H1 (cell line): Measurements from ENCODE around the gene NKAIN2. TPM values are rescaled to one million over a fixed set of nuclear protein-coding genes. Genes with fewer than 3 reads are reported as not detected.

Experiments used
- CTCF ChIA-PET: fragments of 300-600 bp; sonication (Branson Sonifier 250); formaldehyde crosslinking; loops from one replicate; lab custom pipeline; 2021; ENCODE audit not compliant: partially characterized antibody; lab: Charles Lee
- POLR2A ChIA-PET: fragments of 300-600 bp; sonication (Branson Sonifier 250); formaldehyde crosslinking; loops from one replicate; lab custom pipeline; 2021; ENCODE audit warnings: inconsistent platforms; ENCODE audit not compliant: partially characterized antibody; lab: Charles Lee
- DNase-seq, 2 experiments: peaks; one replicate each; pipeline versions ENCODE4 v3.0.0 to v3.0.0-alpha.2; 2010 to 2022; ENCODE audit warnings: low spot score in 2 of 2, low read depth in 1 of 2, mixed read lengths in 1 of 2
- FAIRE-seq: peaks from 2 replicates; lab custom pipeline; 2011; peaks lifted over from hg19 to GRCh38; lab: Jason Lieb, UNC
- H2AFZ ChIP-seq: 2 replicates; pipeline ENCODE4 v1.8.1; 2012; ENCODE audit warnings: low read length, inconsistent platforms
- H2AK5ac ChIP-seq: 2 replicates; pipeline ENCODE4 v1.6.1; 2013; ENCODE audit warnings: low read depth, low read length
- H2BK120ac ChIP-seq: replicated peaks from 2 replicates; pipeline ENCODE3; 2013; ENCODE audit warnings: low read depth, low read length, inconsistent platforms
- H2BK12ac ChIP-seq: 2 replicates; pipeline ENCODE4 v1.6.1; 2013; ENCODE audit warnings: low read depth, low read length
- H2BK15ac ChIP-seq: 2 replicates; pipeline ENCODE4 v1.6.1; 2013; ENCODE audit warnings: low read length
- H2BK20ac ChIP-seq: 2 replicates; pipeline ENCODE4 v1.6.1; 2013; ENCODE audit warnings: low read length
- H2BK5ac ChIP-seq: 2 replicates; pipeline ENCODE4 v1.6.1; 2013; ENCODE audit warnings: low read depth, low read length
- H3K14ac ChIP-seq: 2 replicates; pipeline ENCODE4 v1.6.1; 2013; ENCODE audit warnings: inconsistent platforms; ENCODE audit not compliant: insufficient read length
- H3K18ac ChIP-seq: 2 replicates; pipeline ENCODE4 v1.6.1; 2013; ENCODE audit warnings: low read length; ENCODE audit errors: extremely low read depth
- H3K23ac ChIP-seq: 2 replicates; pipeline ENCODE4 v1.6.1; 2013; ENCODE audit warnings: inconsistent platforms; ENCODE audit not compliant: insufficient read length
- H3K23me2 ChIP-seq: 2 replicates; pipeline ENCODE4 v1.6.1; 2013; ENCODE audit warnings: low read depth, low read length
- H3K27ac ChIP-seq: 2 replicates; pipeline ENCODE4 v1.6.1; 2011; ENCODE audit warnings: low read depth, low read length, inconsistent platforms
- H3K27me3 ChIP-seq, 4 experiments: replicated peaks in 1 of 4; 1 replicate in 1 of 4; 2 replicates in 3 of 4; pipeline versions ENCODE4 v1.6.1 to v1.8.1; 2011 to 2013; ENCODE audit warnings: low read length in 3 of 4, mild to moderate bottlenecking in 3 of 4, inconsistent platforms in 2 of 4, mixed read lengths in 2 of 4, moderate library complexity in 1 of 4; ENCODE audit not compliant: control insufficient read depth in 3 of 4, insufficient read depth in 3 of 4; ENCODE audit errors: extremely low read depth in 1 of 4
- H3K36me3 ChIP-seq, 4 experiments: 2 replicates each; pipeline versions ENCODE4 v1.6.1 to v1.8.1; 2011 to 2013; ENCODE audit warnings: mild to moderate bottlenecking in 4 of 4, low read length in 3 of 4, moderate library complexity in 2 of 4, control low read depth in 1 of 4, inconsistent platforms in 1 of 4; ENCODE audit not compliant: insufficient read depth in 4 of 4, control insufficient read depth in 2 of 4
- H3K4ac ChIP-seq: replicated peaks from 2 replicates; pipeline ENCODE3; 2013; ENCODE audit warnings: low read length, low read depth, mixed read lengths, inconsistent platforms; ENCODE audit not compliant: insufficient read length
- H3K4me1 ChIP-seq, 4 experiments: replicated peaks in 1 of 4; 1 replicate in 1 of 4; 2 replicates in 3 of 4; pipeline versions ENCODE4 v1.6.1 to v1.8.1; 2011 to 2013; ENCODE audit warnings: low read length in 3 of 4, inconsistent platforms in 2 of 4, mixed read lengths in 1 of 4; ENCODE audit not compliant: insufficient read depth in 4 of 4, control insufficient read depth in 3 of 4
- H3K4me2 ChIP-seq, 2 experiments: 2 replicates each; pipeline versions ENCODE4 v1.6.1 to v1.8.1; 2011 to 2013; ENCODE audit warnings: low read depth in 2 of 2, low read length in 2 of 2, control low read depth in 1 of 2, inconsistent platforms in 1 of 2, mild to moderate bottlenecking in 1 of 2; ENCODE audit not compliant: insufficient read depth in 1 of 2
- H3K4me3 ChIP-seq, 4 experiments: fragments of 200-600, 300-600 bp in 1 of 4; sonication (generic), shearing (Covaris generic), sonication (Bioruptor Twin) in 1 of 4; 2 replicates each; pipeline versions ENCODE4 v1.5.1 to v1.8.1; 2011 to 2016; ENCODE audit warnings: low read length in 4 of 4, low read depth in 3 of 4, control low read depth in 2 of 4, inconsistent platforms in 2 of 4, mild to moderate bottlenecking in 2 of 4, mixed read lengths in 1 of 4, moderate library complexity in 1 of 4; ENCODE audit not compliant: insufficient read depth in 2 of 4; ENCODE audit errors: extremely low read depth in 1 of 4
- H3K56ac ChIP-seq: replicated peaks from 2 replicates; pipeline ENCODE3; 2013; ENCODE audit warnings: low read depth, mild to moderate bottlenecking, mixed read lengths, low read length, inconsistent platforms; ENCODE audit not compliant: insufficient read length
- H3K79me1 ChIP-seq: 2 replicates; pipeline ENCODE4 v1.6.1; 2013; ENCODE audit warnings: low read depth, low read length, control low read depth
- H3K79me2 ChIP-seq, 2 experiments: 2 replicates each; pipeline versions ENCODE4 v1.6.1 to v1.8.1; 2012 to 2013; ENCODE audit warnings: low read length in 2 of 2, mild to moderate bottlenecking in 2 of 2, inconsistent platforms in 1 of 2; ENCODE audit not compliant: insufficient read depth in 2 of 2, control insufficient read depth in 1 of 2
- H3K9ac ChIP-seq, 4 experiments: replicated peaks in 1 of 4; 1 replicate in 1 of 4; 2 replicates in 3 of 4; pipeline versions ENCODE4 v1.6.1 to v1.8.1; 2011 to 2013; ENCODE audit warnings: low read depth in 3 of 4, low read length in 3 of 4, control low read depth in 2 of 4, mild to moderate bottlenecking in 2 of 4, moderate library complexity in 2 of 4, inconsistent platforms in 1 of 4; ENCODE audit errors: extremely low read depth in 1 of 4
- H3K9me3 ChIP-seq, 2 experiments: 2 replicates each; pipeline versions ENCODE4 v1.6.1 to v1.8.1; 2012 to 2013; ENCODE audit warnings: mild to moderate bottlenecking in 2 of 2, moderate library complexity in 2 of 2, control low read depth in 1 of 2, inconsistent platforms in 1 of 2, low read depth in 1 of 2, low read length in 1 of 2, mixed read lengths in 1 of 2; ENCODE audit not compliant: insufficient read depth in 2 of 2
- H4K20me1 ChIP-seq, 2 experiments: replicated peaks in 1 of 2; 2 replicates each; pipeline versions ENCODE3 to v1.8.1; 2011 to 2013; ENCODE audit warnings: inconsistent platforms in 2 of 2, low read length in 2 of 2, mild to moderate bottlenecking in 1 of 2; ENCODE audit not compliant: insufficient read depth in 2 of 2, control insufficient read depth in 1 of 2
- H4K5ac ChIP-seq: 2 replicates; pipeline ENCODE4 v1.6.1; 2013; ENCODE audit warnings: low read length, low read depth, mixed read lengths, inconsistent platforms; ENCODE audit not compliant: insufficient read length
- H4K8ac ChIP-seq: 2 replicates; pipeline ENCODE4 v1.8.0; 2013; ENCODE audit warnings: mild to moderate bottlenecking, moderate library complexity, low read length, inconsistent platforms; ENCODE audit not compliant: insufficient read depth; ENCODE audit errors: extremely low read depth
- H4K91ac ChIP-seq: replicated peaks from 2 replicates; pipeline ENCODE3; 2013; ENCODE audit warnings: low read length, mixed read lengths, inconsistent platforms; ENCODE audit not compliant: insufficient read length
- ASH2L ChIP-seq: fragments of 200-600, 300-600 bp; sonication (generic); IDR thresholded peaks from one replicate; pipeline ENCODE4 v1.7.1; 2017; ENCODE audit warnings: low read length
- BCL11A ChIP-seq, 2 experiments: IDR thresholded peaks; one replicate each; pipeline ENCODE4 v1.6.1; 2011; ENCODE audit warnings: low read depth in 2 of 2, low read length in 2 of 2, mild to moderate bottlenecking in 2 of 2
- CEBPB ChIP-seq: IDR thresholded peaks from 2 replicates; pipeline ENCODE4 v1.6.1; 2012; ENCODE audit warnings: low read depth, low read length
- CHD2 ChIP-seq: IDR thresholded peaks from 2 replicates; pipeline ENCODE4 v1.6.1; 2012; ENCODE audit warnings: low read length, improper control_type of control experiment
- EP300 ChIP-seq, 2 experiments: IDR thresholded peaks; 1 replicate in 1 of 2; 2 replicates in 1 of 2; pipeline ENCODE4 v1.6.1; 2011 to 2012; ENCODE audit warnings: low read depth in 2 of 2, low read length in 2 of 2, mild to moderate bottlenecking in 2 of 2, borderline replicate concordance in 1 of 2, inconsistent platforms in 1 of 2, moderate library complexity in 1 of 2
- HDAC6 ChIP-seq: IDR thresholded peaks from one replicate; pipeline ENCODE4 v1.7.1; 2012; ENCODE audit warnings: low read depth, mild to moderate bottlenecking, inconsistent platforms, low read length, moderate library complexity
- KDM4A ChIP-seq: IDR thresholded peaks from one replicate; pipeline ENCODE4 v1.7.1; 2012; ENCODE audit warnings: low read depth, mild to moderate bottlenecking, moderate library complexity, low read length, inconsistent platforms; ENCODE audit not compliant: severe bottlenecking
- NANOG ChIP-seq: IDR thresholded peaks from 2 replicates; pipeline ENCODE4 v1.6.1; 2011; ENCODE audit warnings: low read length, low read depth, mild to moderate bottlenecking, inconsistent platforms; ENCODE audit not compliant: insufficient read depth, poor library complexity, severe bottlenecking
- POLR2AphosphoS5 ChIP-seq: IDR thresholded peaks from 2 replicates; pipeline ENCODE4 v1.6.1; 2011; ENCODE audit warnings: low read depth, low read length
- RBBP5 ChIP-seq: IDR thresholded peaks from 2 replicates; pipeline ENCODE4 v1.7.1; 2012; ENCODE audit warnings: low read depth, mild to moderate bottlenecking, inconsistent platforms, low read length, moderate library complexity, borderline replicate concordance
- SIX5 ChIP-seq: IDR thresholded peaks from 2 replicates; pipeline ENCODE4 v1.6.1; 2011; ENCODE audit warnings: mild to moderate bottlenecking, low read depth, low read length
- SP2 ChIP-seq: IDR thresholded peaks from 2 replicates; pipeline ENCODE4 v1.6.1; 2012; ENCODE audit warnings: mild to moderate bottlenecking, low read length, inconsistent platforms
- SUZ12 ChIP-seq: fragments of 200-600 bp; sonication (generic); IDR thresholded peaks from 2 replicates; pipeline ENCODE4 v1.6.1; 2012; ENCODE audit warnings: mild to moderate bottlenecking, inconsistent platforms, low read length, moderate library complexity, mixed read lengths
- TEAD4 ChIP-seq: IDR thresholded peaks from 2 replicates; pipeline ENCODE4 v1.6.1; 2012; ENCODE audit warnings: low read depth, low read length, inconsistent platforms, mixed read lengths
- WGBS, 2 experiments: shearing (Covaris generic) in 1 of 2; methylation state at CpG; one replicate each; pipeline versions ENCODE4 v1.1.6 to v1.1.7; 2013 to 2015; ENCODE audit warnings: low lambda C conversion rate in 2 of 2, mixed read lengths in 2 of 2, inconsistent platforms in 1 of 2, low coverage in 1 of 2, missing lambda C conversion rate in 1 of 2; ENCODE audit not compliant: insufficient replicate concordance in 2 of 2, insufficient coverage in 1 of 2, insufficient read length in 1 of 2; ENCODE audit errors: extremely low coverage in 1 of 2, missing lambda C conversion rate in 1 of 2; 5-methylcytosine and 5-hydroxymethylcytosine counted together
- polyA plus RNA-seq, 7 experiments: library from polyadenylated mRNA; depleted of rRNA in 3 of 7; stranded (reverse) in 5 of 7; unstranded in 2 of 7; fragments of >200 nt in 5 of 7; fragments of 200-250 nt in 2 of 7; gene quantifications; 1 replicate in 5 of 7; 2 replicates in 1 of 7; 4 replicates in 1 of 7; pipeline versions ENCODE4 v1.2.1 to v1.2.3, GENCODE V29; 2011 to 2013; ENCODE audit warnings: missing spikeins in 2 of 7, mixed read lengths in 2 of 7
- total RNA-seq: library from RNA; stranded (reverse); fragmentation: NEBNext Ultra II Directional; extraction: Animal tissue kit (Norgen Biotek cat#: 25700); gene quantifications from 2 replicates; pipeline ENCODE4 v1.2.1, GENCODE V29; 2021
- TF ChIP-seq, protein P1 (sequence below): IDR thresholded peaks from 2 replicates; pipeline ENCODE4 v1.6.1; 2011; ENCODE audit warnings: low read depth, mild to moderate bottlenecking, low read length; ENCODE audit not compliant: insufficient read depth

NKAIN2 gene
- total and polyA plus RNA-seq, 2 of the 8 experiments (the other 6 are each of a cell fraction or from before 2014, with no cell fraction given), result 0.20 to 0.34 TPM

- Histone ChIP-seq H2BK15ac (no peak overlapping the region), H3K14ac (no peak overlapping the region), H3K56ac (no peak overlapping the region), H3K27me3 (no peaks in the 10 kb centered on the region), H2AK5ac (no peak overlapping the region), H3K23ac (no peak overlapping the region), H2AFZ (no peak overlapping the region), H2BK12ac (no peak overlapping the region), H2BK5ac (no peak overlapping the region), H2BK120ac (no peak overlapping the region), H4K20me1 (no peaks in the 10 kb centered on the region), H3K4me2 (no peak overlapping the region), H4K5ac (no peak overlapping the region), H3K9me3 (no peaks in the 10 kb centered on the region), H3K18ac (no peak overlapping the region), H3K9ac (no peak overlapping the region), H3K79me2 (no peaks in the 10 kb centered on the region), H3K4me3 (no peak overlapping the region), H4K8ac (no peak overlapping the region), H3K4me1 (peaks cover 0 to 3% (median 0%) of the 10 kb centered on the region in 4 experiments; a peak in 1 of 7 replicates), H3K4ac (no peak overlapping the region), H2BK20ac (no peak overlapping the region), H3K79me1 (no peaks in the 10 kb centered on the region), H3K23me2 (no peaks in the 10 kb centered on the region), H4K91ac (no peak overlapping the region), H3K36me3 (no peaks in the 10 kb centered on the region), H3K27ac (no peak overlapping the region)
- DNase-seq (no peak), FAIRE-seq (no peak)
- ChIA-PET POLR2A (no interaction called here), CTCF (no interaction called here)
- WGBS, 2 experiments, result 81% methylated on average over 1 of the region's 1 CpG; no CpG with 5 or more reads in 1 of the 2 experiments
- TF ChIP-seq KDM4A (no peak), CHD2 (no peak), ASH2L (no peak), NANOG (no peak), SUZ12 (no peak), SIX5 (no peak), POLR2AphosphoS5 (no peak), TEAD4 (no peak), EP300 (IDR thresholded peaks at IDR 0.05; ENCODE audit: borderline replicate concordance in 1 of 2, low read depth in 2 of 2, low read length in 2 of 2) (no peak), HDAC6 (no peak), BCL11A (IDR thresholded peaks at IDR 0.05; ENCODE audit: low read depth in 2 of 2, low read length in 2 of 2) (no peak), CEBPB (no peak), RBBP5 (no peak), SP2 (no peak)
- TF ChIP-seq, protein P1, sequence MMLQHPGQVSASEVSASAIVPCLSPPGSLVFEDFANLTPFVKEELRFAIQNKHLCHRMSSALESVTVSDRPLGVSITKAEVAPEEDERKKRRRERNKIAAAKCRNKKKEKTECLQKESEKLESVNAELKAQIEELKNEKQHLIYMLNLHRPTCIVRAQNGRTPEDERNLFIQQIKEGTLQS, result no peak
Measured at GRCh38 chr6:124310139-124310538, 506.5 kb downstream of the NKAIN2 start.
